Heart left ventricle (tissue), 13 donors: ENCODE results near the gene NAP1L4.

Experiments
- POLR2A ChIP-seq, 2 donors: fragments of 450-650 bp; IDR thresholded peaks; one replicate each; pipeline ENCODE4 v1.6.1; 2017; ENCODE audit warnings: antibody characterized with exemption in 2 of 2, mild to moderate bottlenecking in 2 of 2, moderate library complexity in 2 of 2
- TF ChIP-seq, protein P1 (sequence below), 12 donors: fragments of 200-600 bp; sonication (generic) in 4 of 12; IDR thresholded peaks; one replicate each; pipeline versions ENCODE4 v1.5.0 to v1.8.0; 2018 to 2022; ENCODE audit warnings: antibody characterized with exemption in 12 of 12, mild to moderate bottlenecking in 5 of 12
- donor health status: ischemic (EF 13 %, LVEDD 7.1; RV severe dilation, severe dysfunction).
- donor health status: DM: no; HTN: yes; CAD: no.
- donor health status: DM: no; HTN: no; CAD: no.
- donor health status: ischemic (EF 25% LVEDD 6.9; RV normal size, moderate dysfunction).
- donor health status: ischemic (EF 25% LVEDD 5.7; RV mildly dilated, moderate dysfunction).
- donor health status: ischemic (EF 35%, LVEDD 5.7; RV mildly dilated, moderate dysfunction).
- donor health status: nonischemic (EF 11% LVEDD 7.7; RV severe dilation, severe dysfunction).
- donor health status: DM: yes; HTN: yes; CAD: no.
- donor health status: PGD.
- donor health status: ischemic (EF 29% LVEDD 5.4; RV normal size, mild dysfunction).
- donor health status: nonischemic (EF 23%, LVEDD 6.1; RV moderate dilation, normal function).

DNA sequence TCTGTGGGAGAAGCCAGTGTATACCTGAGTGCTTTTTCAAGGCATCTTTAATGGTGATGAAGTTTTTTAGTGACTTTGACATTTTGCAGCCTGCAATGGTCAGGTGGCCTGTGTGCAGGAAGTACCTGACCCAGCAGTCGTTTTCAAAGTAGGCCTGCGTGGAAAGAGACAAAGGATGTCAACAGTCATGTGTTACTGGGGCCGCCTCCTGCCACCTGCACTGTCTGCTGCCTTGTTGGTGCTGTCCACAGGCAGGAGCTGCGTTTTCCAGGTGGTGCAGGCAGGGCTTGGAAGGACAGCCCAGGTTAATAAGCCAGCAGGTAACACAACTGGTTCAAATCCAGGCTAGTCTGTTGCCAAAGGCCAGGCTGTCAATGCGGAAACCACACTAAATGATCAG, 26.5 kb upstream of the NAP1L4 start:
- TF ChIP-seq, protein P1, sequence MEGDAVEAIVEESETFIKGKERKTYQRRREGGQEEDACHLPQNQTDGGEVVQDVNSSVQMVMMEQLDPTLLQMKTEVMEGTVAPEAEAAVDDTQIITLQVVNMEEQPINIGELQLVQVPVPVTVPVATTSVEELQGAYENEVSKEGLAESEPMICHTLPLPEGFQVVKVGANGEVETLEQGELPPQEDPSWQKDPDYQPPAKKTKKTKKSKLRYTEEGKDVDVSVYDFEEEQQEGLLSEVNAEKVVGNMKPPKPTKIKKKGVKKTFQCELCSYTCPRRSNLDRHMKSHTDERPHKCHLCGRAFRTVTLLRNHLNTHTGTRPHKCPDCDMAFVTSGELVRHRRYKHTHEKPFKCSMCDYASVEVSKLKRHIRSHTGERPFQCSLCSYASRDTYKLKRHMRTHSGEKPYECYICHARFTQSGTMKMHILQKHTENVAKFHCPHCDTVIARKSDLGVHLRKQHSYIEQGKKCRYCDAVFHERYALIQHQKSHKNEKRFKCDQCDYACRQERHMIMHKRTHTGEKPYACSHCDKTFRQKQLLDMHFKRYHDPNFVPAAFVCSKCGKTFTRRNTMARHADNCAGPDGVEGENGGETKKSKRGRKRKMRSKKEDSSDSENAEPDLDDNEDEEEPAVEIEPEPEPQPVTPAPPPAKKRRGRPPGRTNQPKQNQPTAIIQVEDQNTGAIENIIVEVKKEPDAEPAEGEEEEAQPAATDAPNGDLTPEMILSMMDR (IDR thresholded peaks at IDR 0.05) = no peak
- no peak for TF ChIP-seq POLR2A (IDR thresholded peaks at IDR 0.05)
